ENCODE results near the gene SRSF8. TPM values are rescaled to one million over a fixed set of nuclear protein-coding genes. Genes with fewer than 3 reads are reported as not detected.

Gene SRSF8
- total RNA-seq, 2 donors from 2014 or later = 16.3 to 20.1 TPM

GRCh38 chr11:95042239-95042638 is 24.5 kb upstream of the SRSF8 start:
- H3K4me1 Mint-ChIP-seq = peaks cover 6% of the 10 kb centered on the region
- H3K27ac Mint-ChIP-seq = no peak overlapping the region
- no peaks in the 10 kb centered on the region for H3K9me3 Mint-ChIP-seq

GRCh38 chr11:95042906-95043305 is 23.8 kb upstream of the SRSF8 start:
- no peaks in the 10 kb centered on the region for H3K9me3 ChIP-seq (ENCODE audit: control insufficient read depth, low read length)
- no peaks in the 10 kb centered on the region for H3K36me3 ChIP-seq (ENCODE audit: control insufficient read depth, insufficient read depth, low read length)
- peaks cover 32% of the 10 kb centered on the region for H3K27me3 Mint-ChIP-seq (ENCODE audit: insufficient read depth)
- peaks cover 15% of the 10 kb centered on the region for H3K27me3 ChIP-seq (ENCODE audit: control insufficient read depth, insufficient read depth, low read length, poor library complexity, severe bottlenecking)
- H3K4me3 ChIP-seq (ENCODE audit: low read length) = no peak overlapping the region
- DNase-seq = no peak
- H3K9ac ChIP-seq (ENCODE audit: extremely low read depth, low read length, poor library complexity, severe bottlenecking) = no peak overlapping the region
- H3K4me3 Mint-ChIP-seq = no peak overlapping the region
- H3K9me3 Mint-ChIP-seq = no peaks in the 10 kb centered on the region
- WGBS, 2 experiments (ENCODE audit: insufficient coverage in 1 of 2, insufficient read length in 1 of 2) = 84 to 88% methylated on average over 3 of the region's 3 CpGs
- H3K27ac ChIP-seq (ENCODE audit: low read depth, low read length) = no peak overlapping the region
- H3K4me1 Mint-ChIP-seq = peaks cover 6% of the 10 kb centered on the region
- TF ChIP-seq CTCF (conservative IDR thresholded peaks at IDR 0.05) = no peak
- no peaks in the 10 kb centered on the region for H3K4me1 ChIP-seq (ENCODE audit: control insufficient read depth, insufficient read depth, low read length)
- no peak overlapping the region for H3K27ac Mint-ChIP-seq
- no peaks in the 10 kb centered on the region for H3K36me3 Mint-ChIP-seq (ENCODE audit: low read depth)

More at GRCh38 chr11:95042239-95042638, 24.5 kb upstream of the SRSF8 start:
- no peaks in the 10 kb centered on the region for H3K36me3 Mint-ChIP-seq (ENCODE audit: low read depth)
- Histone ChIP-seq H3K4me1 (ENCODE audit: control insufficient read depth, insufficient read depth, low read length) (no peaks in the 10 kb centered on the region), H3K27me3 (ENCODE audit: control insufficient read depth, insufficient read depth, low read length, poor library complexity, severe bottlenecking) (peaks cover 15% of the 10 kb centered on the region), H3K27ac (ENCODE audit: low read depth, low read length) (no peak overlapping the region), H3K36me3 (ENCODE audit: control insufficient read depth, insufficient read depth, low read length) (no peaks in the 10 kb centered on the region), H3K9me3 (ENCODE audit: control insufficient read depth, low read length) (no peaks in the 10 kb centered on the region), H3K4me3 (ENCODE audit: low read length) (no peak overlapping the region), H3K9ac (ENCODE audit: extremely low read depth, low read length, poor library complexity, severe bottlenecking) (no peak overlapping the region)
- DNase-seq = no peak
- WGBS, 2 experiments (ENCODE audit: insufficient coverage in 1 of 2, insufficient read length in 1 of 2) = 92% methylated on average over 1 of the region's 1 CpG; no CpG with 5 or more reads in 1 of the 2 experiments
- peaks cover 32% of the 10 kb centered on the region for H3K27me3 Mint-ChIP-seq (ENCODE audit: insufficient read depth)
- no peak overlapping the region for H3K4me3 Mint-ChIP-seq
- no peak for TF ChIP-seq CTCF (conservative IDR thresholded peaks at IDR 0.05)

- H3K4me3 Mint-ChIP-seq = no peak overlapping the region
- no peak for DNase-seq
- peaks cover 32% of the 10 kb centered on the region for H3K27me3 Mint-ChIP-seq (ENCODE audit: insufficient read depth)
- peaks cover 6% of the 10 kb centered on the region for H3K4me1 Mint-ChIP-seq
- H3K4me3 ChIP-seq (ENCODE audit: low read length) = no peak overlapping the region
- H3K36me3 ChIP-seq (ENCODE audit: control insufficient read depth, insufficient read depth, low read length) = no peaks in the 10 kb centered on the region
- 93% methylated on average over 3 to 4 of the region's 4 CpGs for WGBS, 2 experiments (ENCODE audit: insufficient coverage in 1 of 2, insufficient read length in 1 of 2)
- H3K9me3 Mint-ChIP-seq = no peaks in the 10 kb centered on the region
- H3K27me3 ChIP-seq (ENCODE audit: control insufficient read depth, insufficient read depth, low read length, poor library complexity, severe bottlenecking) = peaks cover 15% of the 10 kb centered on the region
- no peaks in the 10 kb centered on the region for H3K36me3 Mint-ChIP-seq (ENCODE audit: low read depth)
- H3K9ac ChIP-seq (ENCODE audit: extremely low read depth, low read length, poor library complexity, severe bottlenecking) = no peak overlapping the region
- no peaks in the 10 kb centered on the region for H3K9me3 ChIP-seq (ENCODE audit: control insufficient read depth, low read length)
- no peak overlapping the region for H3K27ac ChIP-seq (ENCODE audit: low read depth, low read length)
- H3K27ac Mint-ChIP-seq = no peak overlapping the region
- no peaks in the 10 kb centered on the region for H3K4me1 ChIP-seq (ENCODE audit: control insufficient read depth, insufficient read depth, low read length)
- TF ChIP-seq CTCF (conservative IDR thresholded peaks at IDR 0.05) = no peak
These were observed 22.7 kb upstream of the SRSF8 start for GRCh38 chr11:95044010-95044409.
